ENCODE measurements around the gene PDE4A. TPM values are rescaled to one million over a fixed set of nuclear protein-coding genes. Genes with fewer than 3 reads are reported as not detected.
A peak's percentile ranks its signal among the peaks of the same experiment; 100 is the strongest.
"Not testable (repeated sequence)": the region's sequence is repeated elsewhere in the genome, so short reads cannot be mapped to it uniquely, and the experiment has no call there.

Gene PDE4A
- 10 to 100 TPM in 7 of 9 donors, 1 to 10 TPM in 1, under 1 TPM in 1; 0.28 to 20.4 (median 12.0) TPM for total RNA-seq
- polyA plus RNA-seq = 1 to 10 TPM; 4.4 to 10.0 (median 6.4) TPM
- long read RNA-seq, donor 1 = 0 reads
- long read RNA-seq, donor 2 = 0 reads
- long read RNA-seq, donor 3 = 0 reads
- long read RNA-seq, donor 4, partial matches to known transcripts = 1 of 3 reads
- long read RNA-seq, donor 4, other reads (novel, unspliced or antisense) = 2 of 3 reads
- long read RNA-seq, donor 5, transcript PDE4A-204 (15 exons, 2,478 nt) = minor isoform, 5 of 29 reads
- long read RNA-seq, donor 5, transcript PDE4A-201 (15 exons, 2,583 nt) = major isoform, 7 of 29 reads
- long read RNA-seq, donor 5, partial matches to known transcripts = 13 of 29 reads
- long read RNA-seq, donor 5, other reads (novel, unspliced or antisense) = 4 of 29 reads
- long read RNA-seq, donor 6, partial matches to known transcripts = 2 of 2 reads
- long read RNA-seq, donor 6, other reads (novel, unspliced or antisense) = 0 of 2 reads
- long read RNA-seq, donor 7 = 0 reads
- long read RNA-seq, donor 8, partial matches to known transcripts = 0 of 1 reads
- long read RNA-seq, donor 8, other reads (novel, unspliced or antisense) = 0 of 1 reads
- long read RNA-seq, donor 9 = 0 reads
- long read RNA-seq, donor 10 = 0 reads

- DNase-seq = no peak
- H3K4me3 ChIP-seq = peak within 1 kb of the TSS in 1 of 4 donors; percentile 9
- H3K36me3 ChIP-seq (replicated peaks in 1 of 2) = no peaks in the 10 kb centered on the region
- H3K4me1 ChIP-seq (replicated peaks in 1 of 2) = peaks cover 6 to 33% of the 10 kb centered on the region in 2 donors
- TF ChIP-seq POLR2A (IDR thresholded peaks at IDR 0.05) (no peak), CTCF (IDR thresholded peaks at IDR 0.05) (peak in 1 of 6 experiments; percentile 16)
- peaks cover 50% of the 10 kb centered on the region for H3K27me3 ChIP-seq
- 0 to 2% (median 0%) methylated on average over 4 to 98 of the region's 104 CpGs for WGBS, 4 donors
- H3K27ac ChIP-seq = no peak within 1 kb of the TSS
- no peaks in the 10 kb centered on the region for H3K9me3 ChIP-seq (replicated peaks in 1 of 3)
- intact Hi-C loops (cut with DNase I) = no loop called here
Observed at GRCh38 chr19:10420444-10421239, at the start of gene PDE4A. Gene PDE4A, plus strand, starts transcription at chr19:10420538. Its CDS starts 227 bp downstream, at chr19:10420765.

GRCh38 chr19:10372690-10373089, 47.6 kb upstream of the PDE4A start:
- intact Hi-C loops (cut with DNase I) = no loop called here
- H3K27ac ChIP-seq = no peak overlapping the region
- H3K27me3 ChIP-seq = no peaks in the 10 kb centered on the region
- no peak for DNase-seq
- H3K4me1 ChIP-seq (replicated peaks in 1 of 2) = no peaks in the 10 kb centered on the region
- TF ChIP-seq CTCF (IDR thresholded peaks at IDR 0.05) (no peak), POLR2A (IDR thresholded peaks at IDR 0.05) (no peak)
- H3K4me3 ChIP-seq = no peak overlapping the region
- 78 to 96% (median 90%) methylated on average over 3 of the region's 3 CpGs for WGBS, 4 donors
- no peaks in the 10 kb centered on the region for H3K9me3 ChIP-seq (replicated peaks in 1 of 3)
- peaks cover 0 to 27% of the 10 kb centered on the region in 2 donors for H3K36me3 ChIP-seq (replicated peaks in 1 of 2)

DNA sequence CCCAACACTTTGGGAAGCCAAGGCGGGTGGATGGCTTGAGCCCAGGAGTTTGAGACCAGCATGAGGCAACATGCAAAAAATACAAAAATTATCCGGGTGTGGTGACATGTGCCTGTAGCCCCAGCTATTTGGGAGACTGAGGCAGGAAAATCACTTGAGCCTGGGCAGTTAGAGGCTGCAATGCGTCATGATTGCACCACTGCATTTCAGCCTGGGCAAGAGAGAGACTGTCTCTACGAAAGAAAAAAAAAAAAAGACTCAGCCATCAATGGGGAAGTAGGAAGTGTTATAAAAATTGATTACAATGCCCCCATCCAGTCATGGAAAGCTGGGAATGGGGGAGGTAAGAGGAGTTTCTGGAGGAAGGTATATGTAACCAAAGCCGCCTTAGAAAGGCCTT, 45.4 kb upstream of the PDE4A start:
- DNase-seq = no peak
- Histone ChIP-seq H3K27ac (no peak overlapping the region), H3K4me1 (replicated peaks in 1 of 2) (peaks cover 0 to 12% of the 10 kb centered on the region in 2 donors), H3K36me3 (replicated peaks in 1 of 2) (peaks cover 0 to 11% of the 10 kb centered on the region in 2 donors), H3K27me3 (no peaks in the 10 kb centered on the region), H3K4me3 (no peak overlapping the region), H3K9me3 (replicated peaks in 1 of 3) (no peaks in the 10 kb centered on the region)
- 82 to 91% (median 84%) methylated on average over 5 of the region's 5 CpGs for WGBS, 4 donors
- no peak for TF ChIP-seq CTCF (IDR thresholded peaks at IDR 0.05)
- no peak for TF ChIP-seq POLR2A (IDR thresholded peaks at IDR 0.05)
- intact Hi-C loops (cut with DNase I) = no loop called here

- DNase-seq; H3K27me3 ChIP-seq; H3K9me3 ChIP-seq (replicated peaks in 1 of 3); intact Hi-C loops (cut with DNase I); H3K36me3 ChIP-seq (replicated peaks in 1 of 2); H3K27ac ChIP-seq; H3K4me3 ChIP-seq: not testable (repeated sequence)
- H3K4me1 ChIP-seq (replicated peaks in 1 of 2) = peaks cover 0 to 18% of the 10 kb centered on the region in 2 donors
- WGBS, 4 donors = 93 to 98% (median 97%) methylated on average over 2 of the region's 2 CpGs
Observed at GRCh38 chr19:10377140-10377640, 43.1 kb upstream of the PDE4A start.

Data from adrenal gland (tissue), 19 donors.